Activated gamma-delta T cell treated with anti-CD3 and anti-CD28 coated beads, Interleukin-2, amount 50 U/mL, for 16 hours (primary cell): ENCODE data around the gene ARHGAP15.

Source experiments
- DNase-seq: peaks from one replicate; pipeline ENCODE4 v3.0.0-alpha.2; 2020; ENCODE audit warnings: low read depth

Gene ARHGAP15

DNA sequence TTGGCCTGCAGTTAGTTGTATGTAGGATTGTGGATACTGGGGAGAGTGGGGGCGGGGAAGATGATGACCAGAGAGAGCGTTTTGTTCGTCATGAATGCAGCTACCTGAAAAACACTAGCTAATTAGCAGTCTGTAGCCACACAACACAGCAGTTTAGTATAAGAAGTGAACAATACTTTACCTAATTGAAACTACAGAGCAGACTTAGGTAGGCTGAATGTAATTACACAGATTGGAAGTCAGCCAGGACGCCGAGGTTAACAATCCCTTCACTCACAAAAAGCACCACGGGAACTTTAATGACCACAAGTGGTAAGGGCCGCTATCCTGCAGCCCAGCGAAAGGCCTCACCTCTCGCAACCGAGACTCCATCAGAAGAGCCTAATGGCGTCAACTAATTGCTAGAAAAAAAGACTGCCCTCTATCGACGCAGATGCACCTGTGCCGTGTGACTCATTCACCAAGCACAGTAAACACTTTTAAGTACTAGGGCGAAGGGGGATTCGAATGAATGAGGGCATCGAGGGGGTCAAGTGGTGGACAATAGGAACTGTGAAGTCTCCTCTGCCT is 591.0 kb downstream of the ARHGAP15 start:
- DNase-seq = no peak

DNA sequence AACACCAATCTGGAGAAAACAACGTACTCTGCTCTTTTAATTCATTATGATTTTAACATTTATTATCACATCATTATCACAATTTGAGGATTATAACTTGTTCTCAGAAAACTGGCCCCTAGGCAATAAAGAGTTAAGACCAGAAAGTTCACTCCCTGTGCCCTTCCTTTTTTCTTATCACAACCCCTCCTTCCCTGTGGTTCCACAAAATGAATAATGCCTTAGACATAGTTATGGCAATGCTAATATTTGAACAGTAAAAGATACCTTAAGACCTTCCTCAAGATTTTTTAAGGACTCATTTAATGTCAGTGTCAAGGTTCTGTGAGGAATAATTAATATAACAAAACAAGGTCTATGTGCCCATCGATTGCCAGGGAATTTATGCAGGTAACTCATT is 596.2 kb downstream of the ARHGAP15 start:
- DNase-seq = no peak

GRCh38 chr2:143726151-143726845 is 597.1 kb downstream of the ARHGAP15 start:
- no peak for DNase-seq

- no peak for DNase-seq
Measured at GRCh38 chr2:143728498-143728897, 599.3 kb downstream of the ARHGAP15 start.

DNA sequence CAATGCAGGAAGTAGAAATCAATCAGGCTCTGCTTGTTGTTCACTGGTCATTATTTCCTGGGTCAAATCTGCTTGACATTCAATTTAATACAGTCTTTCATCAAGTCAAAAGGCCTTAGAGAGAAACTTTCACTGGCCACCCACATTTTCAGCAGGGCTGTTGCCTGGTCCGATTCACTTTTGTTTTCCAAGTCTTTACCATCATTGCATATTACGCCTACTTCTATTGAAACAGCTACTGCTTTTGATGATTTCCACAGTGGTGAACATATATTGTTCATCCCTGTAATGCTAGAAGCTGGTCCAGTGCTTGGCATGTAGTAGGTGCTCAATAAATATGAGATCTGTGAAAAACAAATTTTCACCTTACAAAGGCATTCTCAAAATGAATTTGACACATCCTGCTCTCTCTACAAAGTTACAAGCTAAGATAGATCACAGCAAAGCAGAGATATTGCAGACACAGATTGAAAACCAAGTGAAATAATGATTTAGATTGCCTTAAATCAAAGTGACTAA is 600.1 kb downstream of the ARHGAP15 start:
- DNase-seq = no peak

- no peak for DNase-seq
Measured at GRCh38 chr2:143730155-143730952, 601.1 kb downstream of the ARHGAP15 start.

DNA sequence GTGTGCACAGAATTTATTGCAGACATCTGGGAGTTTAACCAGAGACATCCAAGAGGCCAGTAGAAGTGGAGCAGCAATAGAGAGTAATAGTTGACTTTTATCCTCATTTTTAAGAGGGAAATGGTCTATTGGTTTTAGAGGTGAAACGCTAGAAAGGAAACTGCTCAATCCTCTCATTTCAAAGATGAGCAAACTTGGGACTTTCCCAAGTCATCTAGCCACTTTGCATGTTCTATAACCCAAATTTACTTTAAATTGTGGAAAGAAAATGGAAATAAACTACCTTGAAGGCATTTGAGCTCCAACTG is 601.7 kb downstream of the ARHGAP15 start:
- no peak for DNase-seq

- no peak for DNase-seq
Measured at GRCh38 chr2:143732076-143732475, 602.9 kb downstream of the ARHGAP15 start.

GRCh38 chr2:143732871-143733270 is 603.7 kb downstream of the ARHGAP15 start:
- no peak for DNase-seq

- DNase-seq = no peak
Measured at GRCh38 chr2:143734507-143734906, 605.3 kb downstream of the ARHGAP15 start.

GRCh38 chr2:143736904-143737303 is 607.7 kb downstream of the ARHGAP15 start:
- no peak for DNase-seq

- DNase-seq = no peak
Measured at GRCh38 chr2:143740431-143740830, 611.2 kb downstream of the ARHGAP15 start.

DNA sequence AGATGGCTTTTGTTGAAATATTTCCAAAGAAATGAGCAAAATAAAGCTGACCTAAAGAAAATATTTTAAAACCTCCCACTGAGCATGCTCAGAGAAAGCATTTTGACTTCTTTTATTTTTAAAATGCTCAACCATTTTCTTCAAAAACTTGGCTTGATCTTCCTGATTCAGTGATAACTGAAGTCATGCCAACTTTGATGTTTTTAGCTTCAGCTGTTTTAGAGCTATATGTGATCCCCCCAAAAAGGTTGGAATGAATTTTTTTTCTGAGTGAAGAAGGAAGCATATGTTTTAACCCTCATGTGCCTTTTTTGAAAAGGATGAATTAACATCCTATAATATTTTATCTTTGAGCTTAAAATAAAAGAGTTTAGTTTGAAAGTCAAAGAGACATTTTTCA is 612.0 kb downstream of the ARHGAP15 start:
- no peak for DNase-seq

DNA sequence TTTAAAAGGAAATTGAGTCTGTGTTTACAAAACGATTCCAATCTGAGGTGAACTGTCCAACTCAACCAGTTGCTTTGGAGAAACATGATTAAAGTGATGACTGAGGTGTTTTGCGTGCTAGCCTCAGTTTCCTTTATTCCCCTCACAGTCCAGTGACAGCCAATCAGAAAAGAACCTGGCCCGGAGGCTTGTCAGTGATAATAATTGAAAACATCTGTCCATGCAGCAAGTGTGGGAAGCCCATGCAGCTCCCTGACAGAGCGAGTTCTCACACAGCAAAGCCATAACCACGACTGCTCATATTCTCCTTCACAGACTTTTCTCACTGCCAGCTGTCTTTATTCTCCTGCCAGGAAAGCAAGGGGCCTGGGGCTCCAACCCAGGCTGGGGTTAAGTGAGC is 613.4 kb downstream of the ARHGAP15 start:
- DNase-seq = no peak

GRCh38 chr2:143744114-143744513 is 614.9 kb downstream of the ARHGAP15 start:
- DNase-seq = no peak

- no peak for DNase-seq
Measured at GRCh38 chr2:143745060-143745459, 615.8 kb downstream of the ARHGAP15 start.

DNA sequence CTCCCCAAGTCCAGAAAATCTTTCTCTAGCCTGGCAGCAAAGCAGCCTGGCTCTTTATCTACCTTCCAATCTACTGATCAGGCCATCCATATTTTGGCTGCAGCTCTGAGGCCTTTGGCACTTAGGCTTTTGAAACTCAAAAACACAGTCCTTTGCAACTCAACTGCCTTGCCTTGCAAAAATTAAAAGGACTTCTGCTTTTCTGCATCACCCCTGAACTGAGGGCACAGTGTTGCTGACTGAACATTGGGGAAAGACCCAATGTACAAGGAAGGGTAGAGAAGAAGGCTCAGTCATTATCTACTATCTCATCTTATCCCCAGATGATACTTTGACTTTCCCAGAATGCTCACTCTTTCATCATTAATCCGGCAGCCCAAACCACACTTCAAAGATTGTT is 625.5 kb downstream of the ARHGAP15 start:
- no peak for DNase-seq

GRCh38 chr2:143758629-143759330 is 629.6 kb downstream of the ARHGAP15 start:
- no peak for DNase-seq

- DNase-seq = no peak
Measured at GRCh38 chr2:143759455-143759854, 630.2 kb downstream of the ARHGAP15 start.

DNA sequence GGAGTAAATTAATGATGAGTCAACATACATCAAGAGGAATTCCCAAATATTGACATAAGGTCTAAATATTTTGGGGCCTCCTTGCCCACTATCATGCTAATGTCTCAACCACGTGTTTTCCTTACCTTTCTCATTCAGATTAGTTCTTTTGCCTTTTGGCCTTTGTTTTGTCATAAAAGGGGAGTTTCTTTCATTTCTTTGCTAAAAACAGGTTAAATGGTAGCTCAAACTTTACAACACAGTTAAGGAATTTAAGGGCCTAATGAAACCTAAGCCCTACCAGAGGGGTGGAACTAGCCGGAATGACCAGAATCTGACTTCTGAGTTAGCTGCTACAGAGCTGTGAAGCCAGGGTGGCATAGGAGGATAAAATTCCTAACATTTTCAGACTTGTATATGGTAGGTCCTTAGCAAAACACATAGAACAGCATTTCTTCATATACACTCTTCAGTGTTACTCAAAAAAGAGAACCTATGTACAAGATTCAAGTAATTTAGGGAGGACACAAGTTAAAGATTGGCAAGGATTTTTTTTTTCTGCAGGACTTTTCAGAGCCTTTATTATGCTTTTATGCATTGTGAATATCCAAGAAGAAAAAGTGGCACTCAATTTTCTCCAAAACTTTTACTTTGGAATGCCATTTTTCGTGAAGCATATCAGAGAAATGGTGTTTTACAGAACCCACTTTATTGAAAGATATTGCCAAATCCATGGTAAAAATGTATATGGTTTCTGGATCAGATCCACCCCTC is 633.1 kb downstream of the ARHGAP15 start:
- no peak for DNase-seq

- DNase-seq = no peak
Measured at GRCh38 chr2:143764261-143764660, 635.0 kb downstream of the ARHGAP15 start.

GRCh38 chr2:143764706-143765105 is 635.5 kb downstream of the ARHGAP15 start:
- no peak for DNase-seq
